Activated naive CD8-positive, alpha-beta T cell treated with anti-CD3 and anti-CD28 coated beads, Interleukin-2, amount 50 U/mL, for 24 hours (primary cell): ENCODE results near the gene APC.

Source experiments
- ATAC-seq: fragments of 150-1000 bp; cut with Tn5 transposase; one replicate; pipeline ENCODE4 v1.10.0; 2021
- DNase-seq: peaks from one replicate; pipeline ENCODE4 v3.0.0; 2021
- H3K27ac Mint-ChIP-seq: one replicate; pipeline ENCODE4 v1.8.0; 2021; ENCODE audit warnings: mild to moderate bottlenecking, mixed read lengths
- H3K27me3 Mint-ChIP-seq: one replicate; pipeline ENCODE4 v1.8.0; 2021; ENCODE audit warnings: mixed read lengths
- H3K36me3 Mint-ChIP-seq: one replicate; pipeline ENCODE4 v1.8.0; 2021; ENCODE audit warnings: low read depth, mixed read lengths
- H3K4me1 Mint-ChIP-seq: one replicate; pipeline ENCODE4 v1.8.0; 2021; ENCODE audit warnings: mixed read lengths
- H3K4me3 Mint-ChIP-seq: one replicate; pipeline ENCODE4 v1.8.0; 2021; ENCODE audit warnings: mild to moderate bottlenecking, moderate library complexity, mixed read lengths
- H3K9me3 Mint-ChIP-seq: one replicate; pipeline ENCODE4 v1.8.0; 2021; ENCODE audit warnings: mixed read lengths

Gene APC

GRCh38 chr5:112735702-112736101 is 2.0 kb upstream of the APC start:
- Mint-ChIP-seq H3K27ac (no peak overlapping the region), H3K36me3 (peaks cover 4% of the 10 kb centered on the region), H3K4me3 (no peak overlapping the region), H3K27me3 (no peaks in the 10 kb centered on the region), H3K4me1 (peaks cover 17% of the 10 kb centered on the region), H3K9me3 (no peaks in the 10 kb centered on the region)
- DNase-seq (no peak), ATAC-seq (no peak)

GRCh38 chr5:112737070-112737462 is 619 bp upstream of the APC start:
- DNase-seq (no peak), ATAC-seq (no peak)
- no peaks in the 10 kb centered on the region for H3K9me3 Mint-ChIP-seq
- peaks cover 17% of the 10 kb centered on the region for H3K4me1 Mint-ChIP-seq
- no peaks in the 10 kb centered on the region for H3K27me3 Mint-ChIP-seq
- peaks cover 9% of the 10 kb centered on the region for H3K36me3 Mint-ChIP-seq
- H3K27ac Mint-ChIP-seq, result no peak overlapping the region
- H3K4me3 Mint-ChIP-seq, result peak overlapping the region; percentile 96

GRCh38 chr5:112738191-112738560 is 491 bp downstream of the APC start:
- ATAC-seq, result no peak
- Mint-ChIP-seq H3K27me3 (no peaks in the 10 kb centered on the region), H3K4me1 (peaks cover 19% of the 10 kb centered on the region)

GRCh38 chr5:112742424-112742823 is 4.7 kb downstream of the APC start:
- Mint-ChIP-seq H3K27me3 (no peaks in the 10 kb centered on the region), H3K4me1 (peaks cover 13% of the 10 kb centered on the region), H3K4me3 (no peak overlapping the region), H3K9me3 (no peaks in the 10 kb centered on the region), H3K36me3 (peaks cover 11% of the 10 kb centered on the region), H3K27ac (no peak overlapping the region)
- DNase-seq, result no peak
- no peak for ATAC-seq

More at GRCh38 chr5:112738191-112738560, 491 bp downstream of the APC start:
- Mint-ChIP-seq H3K27ac (peak overlapping the region; percentile 87), H3K36me3 (peaks cover 11% of the 10 kb centered on the region), H3K9me3 (no peaks in the 10 kb centered on the region), H3K4me3 (peak overlapping the region; percentile 96)
- DNase-seq, result no peak

- no peak for ATAC-seq
- no peaks in the 10 kb centered on the region for H3K9me3 Mint-ChIP-seq
- peaks cover 2% of the 10 kb centered on the region for H3K4me1 Mint-ChIP-seq
Observed at GRCh38 chr5:112743631-112744030, 5.9 kb downstream of the APC start.

GRCh38 chr5:112752335-112752734 is 14.7 kb downstream of the APC start:
- no peaks in the 10 kb centered on the region for H3K27me3 Mint-ChIP-seq
- no peak overlapping the region for H3K4me3 Mint-ChIP-seq
- DNase-seq (no peak), ATAC-seq (no peak)
- H3K36me3 Mint-ChIP-seq, result peaks cover 7% of the 10 kb centered on the region
- peaks cover 5% of the 10 kb centered on the region for H3K4me1 Mint-ChIP-seq
- no peak overlapping the region for H3K27ac Mint-ChIP-seq
- H3K9me3 Mint-ChIP-seq, result no peaks in the 10 kb centered on the region

More at GRCh38 chr5:112743631-112744030, 5.9 kb downstream of the APC start:
- Mint-ChIP-seq H3K4me3 (no peak overlapping the region), H3K27ac (no peak overlapping the region), H3K36me3 (peaks cover 9% of the 10 kb centered on the region), H3K27me3 (no peaks in the 10 kb centered on the region)
- DNase-seq, result no peak

- Mint-ChIP-seq H3K4me1 (peaks cover 3% of the 10 kb centered on the region), H3K27me3 (no peaks in the 10 kb centered on the region), H3K36me3 (peaks cover 3% of the 10 kb centered on the region), H3K27ac (no peak overlapping the region), H3K4me3 (no peak overlapping the region), H3K9me3 (no peaks in the 10 kb centered on the region)
- ATAC-seq, result no peak
- DNase-seq, result no peak
Observed at GRCh38 chr5:112755703-112756102, 18.0 kb downstream of the APC start.

GRCh38 chr5:112757468-112758208 is 20.0 kb downstream of the APC start:
- Mint-ChIP-seq H3K27ac (no peak overlapping the region), H3K4me1 (no peaks in the 10 kb centered on the region), H3K27me3 (no peaks in the 10 kb centered on the region), H3K9me3 (no peaks in the 10 kb centered on the region), H3K36me3 (peaks cover 6% of the 10 kb centered on the region), H3K4me3 (no peak overlapping the region)
- DNase-seq (no peak), ATAC-seq (peak; percentile 66)

GRCh38 chr5:112758676-112759075 is 21.0 kb downstream of the APC start:
- no peak for ATAC-seq
- Mint-ChIP-seq H3K4me3 (no peak overlapping the region), H3K27me3 (no peaks in the 10 kb centered on the region), H3K36me3 (peaks cover 6% of the 10 kb centered on the region), H3K4me1 (no peaks in the 10 kb centered on the region), H3K27ac (no peak overlapping the region), H3K9me3 (no peaks in the 10 kb centered on the region)
- DNase-seq, result no peak

GRCh38 chr5:112762113-112762810 is 24.6 kb downstream of the APC start:
- Mint-ChIP-seq H3K9me3 (no peaks in the 10 kb centered on the region), H3K27me3 (no peaks in the 10 kb centered on the region), H3K4me3 (no peak overlapping the region), H3K36me3 (peaks cover 2% of the 10 kb centered on the region), H3K27ac (no peak overlapping the region), H3K4me1 (no peaks in the 10 kb centered on the region)
- DNase-seq (no peak), ATAC-seq (no peak)

GRCh38 chr5:112763165-112763564 is 25.5 kb downstream of the APC start:
- H3K36me3 Mint-ChIP-seq, result peaks cover 2% of the 10 kb centered on the region
- H3K27me3 Mint-ChIP-seq, result no peaks in the 10 kb centered on the region
- no peaks in the 10 kb centered on the region for H3K9me3 Mint-ChIP-seq
- ATAC-seq (no peak), DNase-seq (no peak)
- no peaks in the 10 kb centered on the region for H3K4me1 Mint-ChIP-seq
- no peak overlapping the region for H3K27ac Mint-ChIP-seq
- H3K4me3 Mint-ChIP-seq, result no peak overlapping the region

GRCh38 chr5:112772124-112772523 is 34.4 kb downstream of the APC start:
- H3K27ac Mint-ChIP-seq, result no peak overlapping the region
- no peak for DNase-seq
- H3K27me3 Mint-ChIP-seq, result no peaks in the 10 kb centered on the region
- no peaks in the 10 kb centered on the region for H3K4me1 Mint-ChIP-seq
- H3K4me3 Mint-ChIP-seq, result no peak overlapping the region
- peak; percentile 65 for ATAC-seq
- peaks cover 9% of the 10 kb centered on the region for H3K36me3 Mint-ChIP-seq
- no peaks in the 10 kb centered on the region for H3K9me3 Mint-ChIP-seq

- H3K36me3 Mint-ChIP-seq, result peaks cover 14% of the 10 kb centered on the region
- H3K9me3 Mint-ChIP-seq, result no peaks in the 10 kb centered on the region
- H3K4me1 Mint-ChIP-seq, result no peaks in the 10 kb centered on the region
- no peak overlapping the region for H3K27ac Mint-ChIP-seq
- no peak overlapping the region for H3K4me3 Mint-ChIP-seq
- no peak for DNase-seq
- no peaks in the 10 kb centered on the region for H3K27me3 Mint-ChIP-seq
- peak; percentile 28 for ATAC-seq
Observed at GRCh38 chr5:112776301-112776856, 38.7 kb downstream of the APC start.

GRCh38 chr5:112779531-112779930 is 41.8 kb downstream of the APC start:
- H3K4me3 Mint-ChIP-seq, result no peak overlapping the region
- no peaks in the 10 kb centered on the region for H3K27me3 Mint-ChIP-seq
- H3K36me3 Mint-ChIP-seq, result peaks cover 17% of the 10 kb centered on the region
- H3K27ac Mint-ChIP-seq, result no peak overlapping the region
- no peaks in the 10 kb centered on the region for H3K9me3 Mint-ChIP-seq
- DNase-seq (no peak), ATAC-seq (no peak)
- H3K4me1 Mint-ChIP-seq, result no peaks in the 10 kb centered on the region

GRCh38 chr5:112784726-112785125 is 47.0 kb downstream of the APC start:
- H3K36me3 Mint-ChIP-seq, result peaks cover 15% of the 10 kb centered on the region

More at GRCh38 chr5:112784726-112785125, 47.0 kb downstream of the APC start:
- ATAC-seq (no peak), DNase-seq (no peak)
- Mint-ChIP-seq H3K4me1 (no peaks in the 10 kb centered on the region), H3K27ac (no peak overlapping the region), H3K4me3 (no peak overlapping the region), H3K27me3 (no peaks in the 10 kb centered on the region), H3K9me3 (no peaks in the 10 kb centered on the region)
